BJ (cell line): ENCODE measurements around the gene SPARCL1. TPM values are rescaled to one million over a fixed set of nuclear protein-coding genes. Genes with fewer than 3 reads are reported as not detected.
"Not testable (repeated sequence)": the region's sequence is repeated elsewhere in the genome, so short reads cannot be mapped to it uniquely, and the experiment has no call there.

Experiments used
- CTCF ChIA-PET: fragments of 350-600 bp; formaldehyde crosslinking; extraction: SDS; loops from one replicate; lab custom pipeline; 2021; ENCODE audit warnings: antibody characterized with exemption, inconsistent platforms; lab: Yijun Ruan, JAX
- POLR2A ChIA-PET: fragments of 300-600 bp; sonication (Branson Sonifier 250); formaldehyde crosslinking; extraction: SDS; loops from one replicate; lab custom pipeline; 2021; ENCODE audit warnings: antibody characterized with exemption; lab: Charles Lee
- DNase-seq: peaks from one replicate; pipeline ENCODE4 v3.0.0-alpha.2; 2011; ENCODE audit warnings: low read depth
- H3K27me3 ChIP-seq: 2 replicates; pipeline ENCODE4 v1.6.0; 2011; ENCODE audit warnings: low read length; ENCODE audit not compliant: control insufficient read depth, insufficient read depth
- H3K36me3 ChIP-seq: 2 replicates; pipeline ENCODE4 v1.5.1; 2011; ENCODE audit warnings: low read length; ENCODE audit not compliant: control insufficient read depth, insufficient read depth
- H3K4me3 ChIP-seq: 2 replicates; pipeline ENCODE4 v1.5.1; 2011; ENCODE audit warnings: low read depth, mild to moderate bottlenecking, control low read depth, low read length
- CTCF ChIP-seq: IDR thresholded peaks from 2 replicates; pipeline ENCODE4 v1.5.1; 2011; ENCODE audit warnings: low read depth, mild to moderate bottlenecking, control low read depth, inconsistent platforms, low read length, moderate library complexity; ENCODE audit not compliant: insufficient read depth
- polyA plus RNA-seq: library from polyadenylated mRNA; depleted of rRNA; stranded (reverse); fragments of >200 nt; gene quantifications from 2 replicates; pipeline ENCODE4 v1.2.3, GENCODE V29; 2011

The SPARCL1 gene
- polyA plus RNA-seq, 1 experiment, result not detected

GRCh38 chr4:87489678-87490077 is 39.5 kb downstream of the SPARCL1 start:
- Histone ChIP-seq H3K27me3 (no peaks in the 10 kb centered on the region), H3K4me3 (no peak overlapping the region), H3K36me3 (no peaks in the 10 kb centered on the region)
- ChIA-PET POLR2A (no interaction called here), CTCF (interaction anchor here (0.7 to 1.3 kb wide), 3 partner anchors 14 to 359 kb away, joined by 3 read pairs; no protein-coding TSS in a partner anchor)
- no peak for DNase-seq
- TF ChIP-seq CTCF, result no peak

- POLR2A ChIA-PET, DNase-seq, CTCF ChIA-PET, H3K36me3 ChIP-seq, H3K4me3 ChIP-seq, H3K27me3 ChIP-seq: not testable (repeated sequence)
These were observed 40.5 kb downstream of the SPARCL1 start for GRCh38 chr4:87488666-87489065.

GRCh38 chr4:87483247-87483646 is 45.9 kb downstream of the SPARCL1 start:
- H3K27me3 ChIP-seq, H3K4me3 ChIP-seq, DNase-seq, POLR2A ChIA-PET, H3K36me3 ChIP-seq: not testable (repeated sequence)
- CTCF ChIA-PET, result interaction anchor here (1.1 kb wide), 1 partner anchor 16 kb away, joined by 4 read pairs; no protein-coding TSS in a partner anchor

- DNase-seq, result no peak
- CTCF ChIA-PET, result interaction anchor here (1.8 kb wide), 1 partner anchor 15 kb away, joined by 7 read pairs; no protein-coding TSS in a partner anchor
- Histone ChIP-seq H3K27me3 (no peaks in the 10 kb centered on the region), H3K36me3 (no peaks in the 10 kb centered on the region), H3K4me3 (no peak overlapping the region)
- POLR2A ChIA-PET, result no interaction called here
- TF ChIP-seq CTCF, result no peak
These were observed 47.8 kb downstream of the SPARCL1 start for GRCh38 chr4:87481377-87481776.

GRCh38 chr4:87478732-87479250 is 50.4 kb downstream of the SPARCL1 start:
- CTCF ChIA-PET, result interaction anchor here (0.9 to 2.1 kb wide), 3 partner anchors 10 to 103 kb away, joined by 3 to 6 read pairs (median 3); no protein-coding TSS in a partner anchor
- TF ChIP-seq CTCF, result no peak
- DNase-seq, result no peak
- no peaks in the 10 kb centered on the region for H3K36me3 ChIP-seq
- no peaks in the 10 kb centered on the region for H3K27me3 ChIP-seq
- H3K4me3 ChIP-seq, result no peak overlapping the region
- POLR2A ChIA-PET, result no interaction called here

GRCh38 chr4:87476934-87477333 is 52.2 kb downstream of the SPARCL1 start:
- TF ChIP-seq CTCF, result no peak
- no peak for DNase-seq
- Histone ChIP-seq H3K4me3 (no peak overlapping the region), H3K27me3 (no peaks in the 10 kb centered on the region), H3K36me3 (no peaks in the 10 kb centered on the region)
- CTCF ChIA-PET, result interaction anchor here (0.7 kb wide), 1 partner anchor 10 kb away, joined by 3 read pairs; no protein-coding TSS in a partner anchor
- POLR2A ChIA-PET, result no interaction called here
